SK-N-SH (cell line): ENCODE data around the gene GATAD2A. TPM values are rescaled to one million over a fixed set of nuclear protein-coding genes. Genes with fewer than 3 reads are reported as not detected.

Experiments
- CTCF ChIA-PET: fragments of 300-600, 350-600 bp; formaldehyde crosslinking; extraction: SDS; loops from one replicate; lab custom pipeline; 2021; lab: Yijun Ruan, JAX
- POLR2A ChIA-PET: fragments of 350-600 bp; sonication (Branson Sonifier 250); formaldehyde crosslinking; extraction: SDS; loops from one replicate; lab custom pipeline; 2020; ENCODE audit warnings: antibody characterized with exemption, inconsistent platforms; lab: Yijun Ruan, JAX
- DNase-seq: peaks from one replicate; pipeline ENCODE4 v3.0.0; 2012
- H2AFZ ChIP-seq: fragments of 200-600 bp; sonication (generic); 2 replicates; pipeline ENCODE4 v1.8.1; 2016; ENCODE audit warnings: antibody characterized with exemption, mild to moderate bottlenecking, low read depth
- H3F3A ChIP-seq: fragments of 200-600 bp; sonication (generic); replicated peaks from 2 replicates; pipeline ENCODE3; 2016; ENCODE audit warnings: antibody characterized with exemption, mild to moderate bottlenecking; ENCODE audit not compliant: insufficient read depth
- H3K27ac ChIP-seq, 2 experiments: fragments of 200-500 bp in 1 of 2; fragments of 200-600 bp in 1 of 2; sonication (Bioruptor generic) in 1 of 2; sonication (generic), shearing (Covaris generic) in 1 of 2; 2 replicates each; pipeline versions ENCODE4 v1.5.1 to v1.6.1; 2014 to 2016; ENCODE audit warnings: low read depth in 2 of 2, inconsistent platforms in 1 of 2, low read length in 1 of 2, mild to moderate bottlenecking in 1 of 2, mixed read lengths in 1 of 2
- H3K27me3 ChIP-seq: fragments of 200-600 bp; sonication (generic), shearing (Covaris generic); 2 replicates; pipeline ENCODE4 v1.6.1; 2016; ENCODE audit warnings: mixed run types; ENCODE audit not compliant: insufficient read depth
- H3K36me3 ChIP-seq, 2 experiments: fragments of 200-500 bp in 1 of 2; fragments of 200-600 bp in 1 of 2; sonication (Bioruptor generic) in 1 of 2; sonication (generic) in 1 of 2; replicated peaks in 1 of 2; 2 replicates each; pipeline versions ENCODE3 to v1.5.1; 2014 to 2016; ENCODE audit warnings: low read length in 1 of 2, mild to moderate bottlenecking in 1 of 2; ENCODE audit not compliant: insufficient read depth in 2 of 2, control insufficient read depth in 1 of 2
- H3K4me1 ChIP-seq, 2 experiments: fragments of 200-500 bp in 1 of 2; fragments of 200-600 bp in 1 of 2; sonication (Bioruptor generic) in 1 of 2; sonication (generic), shearing (Covaris generic) in 1 of 2; 2 replicates each; pipeline versions ENCODE4 v1.5.1 to v1.6.1; 2014 to 2016; ENCODE audit warnings: low read depth in 1 of 2, low read length in 1 of 2, mixed run types in 1 of 2; ENCODE audit not compliant: insufficient read depth in 2 of 2, control insufficient read depth in 1 of 2
- H3K4me2 ChIP-seq: fragments of 200-600 bp; sonication (generic), shearing (Covaris generic); 2 replicates; pipeline ENCODE4 v1.6.1; 2017; ENCODE audit warnings: mixed run types
- H3K4me3 ChIP-seq, 2 experiments: fragments of 200-500 bp in 1 of 2; fragments of 200-600 bp in 1 of 2; sonication (Bioruptor generic) in 1 of 2; sonication (generic), shearing (Covaris generic) in 1 of 2; 2 replicates each; pipeline versions ENCODE4 v1.5.1 to v1.8.1; 2014 to 2016; ENCODE audit warnings: low read depth in 2 of 2, inconsistent platforms in 1 of 2, low read length in 1 of 2, mild to moderate bottlenecking in 1 of 2, mixed read lengths in 1 of 2, moderate library complexity in 1 of 2
- H3K79me2 ChIP-seq: fragments of 200-600 bp; sonication (generic); 2 replicates; pipeline ENCODE4 v1.8.1; 2017; ENCODE audit warnings: mild to moderate bottlenecking; ENCODE audit not compliant: insufficient read depth
- H3K9ac ChIP-seq: fragments of 200-600 bp; sonication (generic); 2 replicates; pipeline ENCODE4 v1.6.1; 2017; ENCODE audit warnings: mixed run types
- H3K9me2 ChIP-seq: fragments of 200-600 bp; sonication (generic); 2 replicates; pipeline ENCODE4 v1.6.1; 2017; ENCODE audit warnings: mixed run types
- H3K9me3 ChIP-seq: fragments of 200-600 bp; sonication (generic); 2 replicates; pipeline ENCODE4 v1.6.1; 2017; ENCODE audit warnings: mixed run types, mild to moderate bottlenecking, moderate library complexity
- H4K20me1 ChIP-seq: fragments of 200-600 bp; sonication (generic); 2 replicates; pipeline ENCODE4 v1.6.1; 2017; ENCODE audit warnings: mild to moderate bottlenecking, mixed run types; ENCODE audit not compliant: insufficient read depth
- CHD2 ChIP-seq: fragments of 150-350 bp; IDR thresholded peaks from 2 replicates; pipeline ENCODE4 v1.6.1; 2018; ENCODE audit warnings: low read length; ENCODE audit not compliant: partially characterized antibody
- ELF1 ChIP-seq: IDR thresholded peaks from 2 replicates; pipeline ENCODE4 v1.4.0; 2012
- FOXJ3 ChIP-seq: sonication (generic); formaldehyde crosslinking; IDR thresholded peaks from 2 replicates; pipeline ENCODE4 v1.5.1; 2020; ENCODE audit warnings: mild to moderate bottlenecking, missing genetic modification reagents
- JUND ChIP-seq: IDR thresholded peaks from 2 replicates; pipeline ENCODE4 v1.4.0; 2012
- MEF2A ChIP-seq: IDR thresholded peaks from 2 replicates; pipeline ENCODE4 v1.4.0; 2012; ENCODE audit warnings: low read depth, borderline replicate concordance
- MXI1 ChIP-seq: IDR thresholded peaks from 2 replicates; pipeline ENCODE4 v1.6.1; 2012; ENCODE audit warnings: mild to moderate bottlenecking, low read depth, low read length, improper control_type of control experiment
- NFIC ChIP-seq: IDR thresholded peaks from 2 replicates; pipeline ENCODE4 v1.4.0; 2012; ENCODE audit warnings: borderline replicate concordance
- POLR2AphosphoS5 ChIP-seq: IDR thresholded peaks from 2 replicates; pipeline ENCODE4 v1.6.1; 2012; ENCODE audit warnings: low read depth, low read length
- RAD21 ChIP-seq: IDR thresholded peaks from 2 replicates; pipeline ENCODE4 v1.6.1; 2012; ENCODE audit warnings: mild to moderate bottlenecking, low read length
- RCOR1 ChIP-seq: fragments of 150-350 bp; IDR thresholded peaks from 2 replicates; pipeline ENCODE4 v1.6.1; 2017; ENCODE audit warnings: antibody characterized with exemption, low read length
- SIN3A ChIP-seq: IDR thresholded peaks from 2 replicates; pipeline ENCODE4 v1.6.1; 2012; ENCODE audit warnings: low read depth, mild to moderate bottlenecking, low read length, moderate library complexity, borderline replicate concordance
- SMC3 ChIP-seq: IDR thresholded peaks from 2 replicates; pipeline ENCODE4 v1.6.1; 2012; ENCODE audit warnings: low read depth, low read length, improper control_type of control experiment
- TAF1 ChIP-seq: IDR thresholded peaks from 2 replicates; pipeline ENCODE4 v1.6.1; 2012; ENCODE audit warnings: low read depth, mild to moderate bottlenecking, low read length, moderate library complexity, borderline replicate concordance
- TCF12 ChIP-seq: IDR thresholded peaks from 2 replicates; pipeline ENCODE4 v1.4.0; 2012
- TEAD4 ChIP-seq: IDR thresholded peaks from 2 replicates; pipeline ENCODE4 v1.4.0; 2012; ENCODE audit warnings: mild to moderate bottlenecking, borderline replicate concordance; ENCODE audit not compliant: insufficient read depth
- YY1 ChIP-seq: IDR thresholded peaks from 2 replicates; pipeline ENCODE4 v1.4.0; 2012; ENCODE audit warnings: low read depth, mild to moderate bottlenecking
- WGBS: methylation state at CpG from one replicate; pipeline ENCODE4 v1.1.6; 2017; ENCODE audit warnings: low lambda C conversion rate; 5-methylcytosine and 5-hydroxymethylcytosine counted together
- polyA plus RNA-seq, 3 experiments: library from polyadenylated mRNA; depleted of rRNA; stranded (reverse); fragments of >200 nt; gene quantifications; 2 replicates each; pipeline ENCODE4 v1.2.3, GENCODE V29; 2012
- TF ChIP-seq, protein P1 (sequence below): IDR thresholded peaks from 2 replicates; pipeline ENCODE4; 2012
- TF ChIP-seq, protein P2 (sequence below): IDR thresholded peaks from 2 replicates; pipeline ENCODE4 v1.4.0; 2012; ENCODE audit warnings: low read depth
- TF ChIP-seq, protein P3 (sequence below): IDR thresholded peaks from 2 replicates; pipeline ENCODE4 v1.4.0; 2012; ENCODE audit warnings: low read depth, borderline replicate concordance
- TF ChIP-seq, protein P4 (sequence below): IDR thresholded peaks from 2 replicates; pipeline ENCODE4 v1.6.1; 2012; ENCODE audit warnings: mild to moderate bottlenecking, low read depth, low read length, moderate library complexity

Gene GATAD2A
- polyA plus RNA-seq, 1 of the 3 experiments (the other 2 are of a cell fraction) = 36.6 TPM

- H3K4me3 ChIP-seq = no peak overlapping the region
- peaks cover 9% of the 10 kb centered on the region for H3F3A ChIP-seq
- H3K27me3 ChIP-seq = no peaks in the 10 kb centered on the region
- peaks cover 0 to 3% of the 10 kb centered on the region in 2 experiments for H3K36me3 ChIP-seq
- no peak overlapping the region for H3K4me2 ChIP-seq
- no peak overlapping the region for H2AFZ ChIP-seq
- TF ChIP-seq TAF1 (no peak), MXI1 (no peak), ELF1 (no peak)
- TF ChIP-seq, protein P1, sequence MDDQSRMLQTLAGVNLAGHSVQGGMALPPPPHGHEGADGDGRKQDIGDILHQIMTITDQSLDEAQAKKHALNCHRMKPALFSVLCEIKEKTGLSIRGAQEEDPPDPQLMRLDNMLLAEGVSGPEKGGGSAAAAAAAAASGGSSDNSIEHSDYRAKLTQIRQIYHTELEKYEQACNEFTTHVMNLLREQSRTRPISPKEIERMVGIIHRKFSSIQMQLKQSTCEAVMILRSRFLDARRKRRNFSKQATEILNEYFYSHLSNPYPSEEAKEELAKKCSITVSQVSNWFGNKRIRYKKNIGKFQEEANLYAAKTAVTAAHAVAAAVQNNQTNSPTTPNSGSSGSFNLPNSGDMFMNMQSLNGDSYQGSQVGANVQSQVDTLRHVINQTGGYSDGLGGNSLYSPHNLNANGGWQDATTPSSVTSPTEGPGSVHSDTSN = no peak
- TF ChIP-seq, protein P2, sequence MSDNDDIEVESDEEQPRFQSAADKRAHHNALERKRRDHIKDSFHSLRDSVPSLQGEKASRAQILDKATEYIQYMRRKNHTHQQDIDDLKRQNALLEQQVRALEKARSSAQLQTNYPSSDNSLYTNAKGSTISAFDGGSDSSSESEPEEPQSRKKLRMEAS = no peak
- no peak overlapping the region for H3K27ac ChIP-seq
- peaks cover 93% of the 10 kb centered on the region for H3K79me2 ChIP-seq
- POLR2A ChIA-PET = no interaction called here
- H3K9me3 ChIP-seq = no peaks in the 10 kb centered on the region
- H3K4me1 ChIP-seq = peaks cover 7 to 9% of the 10 kb centered on the region in 2 experiments; a peak in 3 of 4 replicates
- 94% methylated on average over 4 of the region's 5 CpGs for WGBS
- H4K20me1 ChIP-seq = peaks cover 14% of the 10 kb centered on the region
- H3K9ac ChIP-seq = no peak overlapping the region
- no peaks in the 10 kb centered on the region for H3K9me2 ChIP-seq
- no peak for DNase-seq
- CTCF ChIA-PET = interaction anchor here (0.9 to 5.7 kb wide), 2 partner anchors 11 to 114 kb away, joined by 4 to 32 read pairs; no protein-coding TSS in a partner anchor
Measured at GRCh38 chr19:19480688-19481087, 75.2 kb downstream of the GATAD2A start.

DNA sequence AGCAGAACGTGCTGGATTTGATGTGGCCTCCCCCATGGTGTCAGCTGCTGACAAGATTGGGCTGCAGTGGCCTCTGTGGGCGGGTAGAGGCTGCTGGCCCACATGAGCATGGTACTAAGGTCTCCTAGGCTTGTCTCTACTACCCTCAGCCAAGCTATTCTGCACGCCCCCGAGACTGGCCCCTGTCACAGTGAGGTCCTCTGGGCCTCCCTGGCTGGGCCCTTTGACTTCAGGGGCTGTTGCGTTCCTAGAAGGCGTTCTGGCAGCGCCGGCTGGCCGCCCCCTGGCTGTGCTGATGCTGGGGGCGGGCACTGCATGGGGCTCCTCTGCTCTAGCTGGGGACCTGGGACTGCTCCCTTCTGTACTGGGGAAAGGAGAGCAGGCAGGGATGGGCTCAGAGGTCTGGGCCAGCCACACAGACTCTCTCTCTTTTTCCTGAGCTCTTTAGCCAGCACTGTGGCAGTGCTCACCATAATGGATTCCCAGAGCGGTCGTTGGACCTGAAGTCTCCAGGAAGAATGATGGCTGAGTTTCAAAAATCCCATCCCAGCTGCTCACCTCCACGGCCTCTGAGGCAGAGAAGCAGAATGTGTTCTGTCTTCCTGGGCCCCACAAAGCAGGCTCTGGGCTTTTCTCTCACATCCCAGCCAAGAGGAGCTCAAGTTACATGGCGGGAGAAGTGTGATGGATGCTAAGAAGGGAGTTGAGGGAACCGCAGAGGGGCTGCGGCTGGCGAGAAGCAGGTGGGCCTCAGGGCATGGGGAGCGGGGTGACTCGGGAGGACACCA, 77.5 kb downstream of the GATAD2A start:
- ChIA-PET POLR2A (no interaction called here), CTCF (interaction anchor here (0.7 to 5.7 kb wide), 4 partner anchors 9 to 308 kb away, joined by 3 to 32 read pairs (median 4); partner anchors contain the start of genes NDUFA13 and TSSK6)
- Histone ChIP-seq H3K36me3 (peaks cover 0 to 3% of the 10 kb centered on the region in 2 experiments), H3K9me3 (no peaks in the 10 kb centered on the region), H3K9ac (no peak overlapping the region), H4K20me1 (peaks cover 5% of the 10 kb centered on the region; the same call in 1 of the 2 replicates), H3K27me3 (no peaks in the 10 kb centered on the region), H3F3A (peaks cover 5% of the 10 kb centered on the region), H2AFZ (no peak overlapping the region), H3K27ac (no peak overlapping the region), H3K4me1 (peaks cover 10 to 27% of the 10 kb centered on the region in 2 experiments), H3K79me2 (peaks cover 70% of the 10 kb centered on the region), H3K4me2 (no peak overlapping the region), H3K9me2 (no peaks in the 10 kb centered on the region), H3K4me3 (no peak overlapping the region)
- DNase-seq = no peak
- WGBS = 96% methylated on average over 18 of the region's 19 CpGs
- TF ChIP-seq TCF12 = no peak
- no peak for TF ChIP-seq MXI1
- TF ChIP-seq ELF1 = no peak
- no peak for TF ChIP-seq POLR2AphosphoS5
- TF ChIP-seq, protein P3, sequence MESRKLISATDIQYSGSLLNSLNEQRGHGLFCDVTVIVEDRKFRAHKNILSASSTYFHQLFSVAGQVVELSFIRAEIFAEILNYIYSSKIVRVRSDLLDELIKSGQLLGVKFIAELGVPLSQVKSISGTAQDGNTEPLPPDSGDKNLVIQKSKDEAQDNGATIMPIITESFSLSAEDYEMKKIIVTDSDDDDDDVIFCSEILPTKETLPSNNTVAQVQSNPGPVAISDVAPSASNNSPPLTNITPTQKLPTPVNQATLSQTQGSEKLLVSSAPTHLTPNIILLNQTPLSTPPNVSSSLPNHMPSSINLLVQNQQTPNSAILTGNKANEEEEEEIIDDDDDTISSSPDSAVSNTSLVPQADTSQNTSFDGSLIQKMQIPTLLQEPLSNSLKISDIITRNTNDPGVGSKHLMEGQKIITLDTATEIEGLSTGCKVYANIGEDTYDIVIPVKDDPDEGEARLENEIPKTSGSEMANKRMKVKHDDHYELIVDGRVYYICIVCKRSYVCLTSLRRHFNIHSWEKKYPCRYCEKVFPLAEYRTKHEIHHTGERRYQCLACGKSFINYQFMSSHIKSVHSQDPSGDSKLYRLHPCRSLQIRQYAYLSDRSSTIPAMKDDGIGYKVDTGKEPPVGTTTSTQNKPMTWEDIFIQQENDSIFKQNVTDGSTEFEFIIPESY = no peak
- no peak for TF ChIP-seq SIN3A
- no peak for TF ChIP-seq MEF2A
- no peak for TF ChIP-seq RCOR1
- TF ChIP-seq JUND = no peak
- TF ChIP-seq, protein P4, sequence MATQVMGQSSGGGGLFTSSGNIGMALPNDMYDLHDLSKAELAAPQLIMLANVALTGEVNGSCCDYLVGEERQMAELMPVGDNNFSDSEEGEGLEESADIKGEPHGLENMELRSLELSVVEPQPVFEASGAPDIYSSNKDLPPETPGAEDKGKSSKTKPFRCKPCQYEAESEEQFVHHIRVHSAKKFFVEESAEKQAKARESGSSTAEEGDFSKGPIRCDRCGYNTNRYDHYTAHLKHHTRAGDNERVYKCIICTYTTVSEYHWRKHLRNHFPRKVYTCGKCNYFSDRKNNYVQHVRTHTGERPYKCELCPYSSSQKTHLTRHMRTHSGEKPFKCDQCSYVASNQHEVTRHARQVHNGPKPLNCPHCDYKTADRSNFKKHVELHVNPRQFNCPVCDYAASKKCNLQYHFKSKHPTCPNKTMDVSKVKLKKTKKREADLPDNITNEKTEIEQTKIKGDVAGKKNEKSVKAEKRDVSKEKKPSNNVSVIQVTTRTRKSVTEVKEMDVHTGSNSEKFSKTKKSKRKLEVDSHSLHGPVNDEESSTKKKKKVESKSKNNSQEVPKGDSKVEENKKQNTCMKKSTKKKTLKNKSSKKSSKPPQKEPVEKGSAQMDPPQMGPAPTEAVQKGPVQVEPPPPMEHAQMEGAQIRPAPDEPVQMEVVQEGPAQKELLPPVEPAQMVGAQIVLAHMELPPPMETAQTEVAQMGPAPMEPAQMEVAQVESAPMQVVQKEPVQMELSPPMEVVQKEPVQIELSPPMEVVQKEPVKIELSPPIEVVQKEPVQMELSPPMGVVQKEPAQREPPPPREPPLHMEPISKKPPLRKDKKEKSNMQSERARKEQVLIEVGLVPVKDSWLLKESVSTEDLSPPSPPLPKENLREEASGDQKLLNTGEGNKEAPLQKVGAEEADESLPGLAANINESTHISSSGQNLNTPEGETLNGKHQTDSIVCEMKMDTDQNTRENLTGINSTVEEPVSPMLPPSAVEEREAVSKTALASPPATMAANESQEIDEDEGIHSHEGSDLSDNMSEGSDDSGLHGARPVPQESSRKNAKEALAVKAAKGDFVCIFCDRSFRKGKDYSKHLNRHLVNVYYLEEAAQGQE = no peak
- no peak for TF ChIP-seq RAD21
- no peak for TF ChIP-seq YY1
- no peak for TF ChIP-seq NFIC
- TF ChIP-seq, protein P2 = no peak
- TF ChIP-seq SMC3 = no peak
- no peak for TF ChIP-seq TEAD4
- TF ChIP-seq CHD2 = no peak
- TF ChIP-seq FOXJ3 (CRISPR knock-in tag) = no peak
- no peak for TF ChIP-seq TAF1
